ENCODE results near the gene TEX2. TPM values are rescaled to one million over a fixed set of nuclear protein-coding genes. Genes with fewer than 3 reads are reported as not detected.

The TEX2 gene
- total and polyA plus RNA-seq, 2 of the 13 experiments (the other 11 are each of a cell fraction or from before 2014, with no cell fraction given), result 21.4 to 37.7 TPM

- POLR2A ChIA-PET, result interaction anchor here (1.4 to 1.5 kb wide), 2 partner anchors 86 to 90 kb away, joined by 3 to 4 read pairs; no protein-coding TSS in a partner anchor
- Histone ChIP-seq H3K4me1 (ENCODE audit: insufficient read depth, low read length) (peaks cover under 1% of the 10 kb centered on the region; the same call in 1 of the 2 replicates), H4K20me1 (ENCODE audit: insufficient read depth, low read length) (no peaks in the 10 kb centered on the region), H3K27ac (ENCODE audit: extremely low read length, insufficient read depth, low read length) (no peak overlapping the region), H3K79me2 (ENCODE audit: insufficient read depth, low read length) (peaks cover 57% of the 10 kb centered on the region), H3K4me2 (ENCODE audit: low read depth, low read length) (no peak overlapping the region), H3K36me3 (replicated peaks in 1 of 2; ENCODE audit: control insufficient read depth in 1 of 2, insufficient read depth in 2 of 2, low read length in 2 of 2) (peaks cover 3 to 5% of the 10 kb centered on the region in 2 experiments; a peak in 2 of 5 replicates), H2AFZ (ENCODE audit: low read length) (no peak overlapping the region), H3K4me3 (replicated peaks in 1 of 3; ENCODE audit: insufficient read depth in 1 of 3, low read depth in 2 of 3, low read length in 3 of 3) (no peak overlapping the region), H3K27me3 (ENCODE audit: control insufficient read depth in 1 of 2, insufficient read depth in 2 of 2, low read length in 2 of 2) (no peaks in the 10 kb centered on the region), H3K9me3 (ENCODE audit: low read length) (no peaks in the 10 kb centered on the region), H3K9ac (ENCODE audit: insufficient read depth, low read depth, low read length) (no peak overlapping the region)
- in situ Hi-C loops (cut with HindIII; ENCODE audit: extremely low pct_ligation_motif_present, low pct_unique_long_range_greater_than_20kb), result no loop called here
- no TSS peak for BruUV-seq (replicated peaks)
- intact Hi-C loops (cut with micrococcal nuclease; ENCODE audit: unreplicated experiment), result no loop called here
- DNase-seq (ENCODE audit: low spot score) (no peak), FAIRE-seq (no peak), ATAC-seq (no peak)
- 93% methylated on average over 6 of the region's 6 CpGs for WGBS (ENCODE audit: low lambda C conversion rate)
- CTCF ChIA-PET (ENCODE audit: low intra/inter-chr PET ratio, low total read pairs), result no interaction called here
- TF ChIP-seq CTCF (CRISPR knock-in tag; IDR thresholded peaks at IDR 0.05), result peak; percentile 20
- TF ChIP-seq STAG1 (CRISPR knock-in tag; IDR thresholded peaks at IDR 0.05), result peak; percentile 14; the same call in 1 of the 2 replicates
- TF ChIP-seq TCF12 (IDR thresholded peaks at IDR 0.05), result no peak
- TF ChIP-seq TCF12 (CRISPR knock-in tag; IDR thresholded peaks at IDR 0.05), result no peak
Observed at GRCh38 chr17:64234961-64235360, 28.1 kb downstream of the TEX2 start.

DNA sequence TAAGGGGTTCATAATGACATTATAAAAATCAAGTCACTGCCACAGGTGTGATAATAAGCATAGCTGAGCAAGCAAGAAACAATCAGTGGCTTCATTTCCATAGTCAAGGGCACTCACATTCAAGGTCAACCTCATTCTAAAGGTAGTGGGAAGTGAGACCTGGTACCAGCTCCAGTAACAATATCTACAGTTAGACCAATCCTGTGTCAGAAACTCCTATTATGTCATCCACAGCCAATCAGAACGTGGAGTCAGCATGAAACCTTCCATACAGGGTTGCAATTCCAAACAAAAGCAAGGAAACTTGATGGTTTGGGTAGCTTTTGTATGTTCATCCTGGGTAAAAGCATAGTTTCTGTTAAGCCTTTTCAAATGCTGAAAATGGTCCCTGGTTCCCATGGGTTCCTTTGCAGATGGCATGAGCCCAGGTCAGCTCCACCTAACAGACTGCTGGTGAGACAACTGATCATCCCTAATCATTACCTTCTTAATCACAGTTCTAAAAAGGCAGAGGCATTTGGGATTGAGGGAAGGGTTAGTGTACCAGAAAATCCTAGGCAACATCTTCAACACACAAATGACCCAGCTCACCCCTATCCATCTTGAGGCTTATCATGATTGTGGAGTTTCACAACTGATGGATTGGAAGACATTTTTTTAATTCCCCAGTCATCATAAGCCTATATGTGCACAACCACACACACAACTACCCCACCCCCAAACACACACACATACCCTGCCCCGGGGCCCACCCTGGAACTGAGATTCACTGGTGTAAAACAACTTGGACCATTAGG, 30.4 kb downstream of the TEX2 start:
- Histone ChIP-seq H3K9me3 (ENCODE audit: low read length) (no peaks in the 10 kb centered on the region), H3K36me3 (replicated peaks in 1 of 2; ENCODE audit: control insufficient read depth in 1 of 2, insufficient read depth in 2 of 2, low read length in 2 of 2) (peaks cover 3 to 5% of the 10 kb centered on the region in 2 experiments; a peak in 2 of 5 replicates), H3K27me3 (ENCODE audit: control insufficient read depth in 1 of 2, insufficient read depth in 2 of 2, low read length in 2 of 2) (no peaks in the 10 kb centered on the region), H3K9ac (ENCODE audit: insufficient read depth, low read depth, low read length) (no peak overlapping the region), H4K20me1 (ENCODE audit: insufficient read depth, low read length) (no peaks in the 10 kb centered on the region), H3K4me2 (ENCODE audit: low read depth, low read length) (no peak overlapping the region), H3K79me2 (ENCODE audit: insufficient read depth, low read length) (peaks cover 58% of the 10 kb centered on the region), H3K4me1 (ENCODE audit: insufficient read depth, low read length) (no peaks in the 10 kb centered on the region), H3K27ac (ENCODE audit: extremely low read length, insufficient read depth, low read length) (no peak overlapping the region), H2AFZ (ENCODE audit: low read length) (no peak overlapping the region), H3K4me3 (replicated peaks in 1 of 3; ENCODE audit: insufficient read depth in 1 of 3, low read depth in 2 of 3, low read length in 3 of 3) (no peak overlapping the region)
- in situ Hi-C loops (cut with HindIII; ENCODE audit: extremely low pct_ligation_motif_present, low pct_unique_long_range_greater_than_20kb), result no loop called here
- intact Hi-C loops (cut with micrococcal nuclease; ENCODE audit: unreplicated experiment), result no loop called here
- WGBS (ENCODE audit: low lambda C conversion rate), result 95% methylated on average over 2 of the region's 2 CpGs
- TF ChIP-seq NFYB (CRISPR knock-in tag; IDR thresholded peaks at IDR 0.05), result 0 out of 2 replicates have a peak, but pooled peaks have one; percentile 23
- no peak for TF ChIP-seq ZFP1 (CRISPR knock-in tag; IDR thresholded peaks at IDR 0.05)
- TF ChIP-seq FOXK2 (IDR thresholded peaks at IDR 0.05), result no peak
- no peak for TF ChIP-seq U2AF2 (IDR thresholded peaks at IDR 0.05; ENCODE audit: low read depth, low read length)
- no peak for TF ChIP-seq FOSL2 (CRISPR knock-in tag; IDR thresholded peaks at IDR 0.05)
- no peak for TF ChIP-seq SAP130 (CRISPR knock-in tag; IDR thresholded peaks at IDR 0.05; ENCODE audit: low read depth)
- TF ChIP-seq ZNF609 (CRISPR knock-in tag; IDR thresholded peaks at IDR 0.05; ENCODE audit: borderline replicate concordance), result no peak
- TF ChIP-seq ZNF530 (CRISPR knock-in tag; IDR thresholded peaks at IDR 0.05; ENCODE audit: low read depth), result no peak
- ATAC-seq (no peak), FAIRE-seq (no peak), DNase-seq (ENCODE audit: low spot score) (no peak)
- ChIA-PET POLR2A (interaction anchor here (1.1 kb wide), 1 partner anchor 87 kb away, joined by 3 read pairs; no protein-coding TSS in a partner anchor), CTCF (ENCODE audit: low intra/inter-chr PET ratio, low total read pairs) (no interaction called here)
- no TSS peak for BruUV-seq (replicated peaks)

Measured in HepG2 (cell line).